Dermis blood vessel endothelial cell (primary cell): ENCODE data around the gene RNF157. TPM values are rescaled to one million over a fixed set of nuclear protein-coding genes. Genes with fewer than 3 reads are reported as not detected.
"Not testable (repeated sequence)": the region's sequence is repeated elsewhere in the genome, so short reads cannot be mapped to it uniquely, and the experiment has no call there.

Source experiments
- DNase-seq: peaks from one replicate; pipeline ENCODE4 v3.0.0; 2010
- total RNA-seq: library from RNA; depleted of rRNA; stranded (reverse); fragments of >200 nt; gene quantifications from 2 replicates; pipeline ENCODE4 v1.2.3, GENCODE V29; 2014

Gene RNF157
- total RNA-seq, 1 donor from 2014 or later, result 0.34 TPM

DNA sequence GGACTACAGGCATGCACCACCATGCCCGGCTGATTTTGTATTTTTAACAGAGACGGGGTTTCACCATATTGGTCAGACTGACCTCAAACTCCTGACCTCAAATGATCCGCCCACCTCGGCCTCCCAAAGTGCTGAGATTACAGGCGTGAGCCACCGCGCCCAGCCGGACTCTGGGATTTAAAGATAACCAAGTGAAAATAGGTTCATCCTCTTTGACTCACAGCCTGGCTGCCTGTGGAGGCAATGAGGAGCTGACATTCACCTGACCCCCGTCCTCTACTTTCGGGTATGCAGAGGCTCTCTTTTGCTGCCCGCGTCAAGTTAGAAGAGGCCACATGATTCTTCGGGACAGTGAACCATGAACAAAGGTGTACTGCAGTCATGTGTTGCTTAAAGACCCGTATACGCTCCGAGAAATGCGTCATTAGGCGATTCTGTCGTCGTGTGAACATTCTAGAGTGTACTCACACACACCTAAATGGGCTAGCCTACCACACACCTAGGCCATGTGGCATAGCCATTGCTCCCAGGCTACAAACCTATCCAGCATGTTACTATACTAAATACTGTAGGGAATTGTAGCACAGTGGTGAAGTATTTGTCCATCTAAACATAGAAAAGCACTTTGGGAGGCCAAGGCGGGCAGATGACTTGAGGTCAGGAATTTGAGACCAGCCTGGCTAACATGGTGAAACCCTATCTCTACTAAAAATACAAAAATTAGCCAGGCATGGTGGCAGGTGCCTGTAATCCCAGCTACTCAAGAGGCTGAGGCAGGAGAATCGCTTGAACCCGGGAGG lies 12.9 kb upstream of the RNF157 start:
- DNase-seq, result not testable (repeated sequence)

DNA sequence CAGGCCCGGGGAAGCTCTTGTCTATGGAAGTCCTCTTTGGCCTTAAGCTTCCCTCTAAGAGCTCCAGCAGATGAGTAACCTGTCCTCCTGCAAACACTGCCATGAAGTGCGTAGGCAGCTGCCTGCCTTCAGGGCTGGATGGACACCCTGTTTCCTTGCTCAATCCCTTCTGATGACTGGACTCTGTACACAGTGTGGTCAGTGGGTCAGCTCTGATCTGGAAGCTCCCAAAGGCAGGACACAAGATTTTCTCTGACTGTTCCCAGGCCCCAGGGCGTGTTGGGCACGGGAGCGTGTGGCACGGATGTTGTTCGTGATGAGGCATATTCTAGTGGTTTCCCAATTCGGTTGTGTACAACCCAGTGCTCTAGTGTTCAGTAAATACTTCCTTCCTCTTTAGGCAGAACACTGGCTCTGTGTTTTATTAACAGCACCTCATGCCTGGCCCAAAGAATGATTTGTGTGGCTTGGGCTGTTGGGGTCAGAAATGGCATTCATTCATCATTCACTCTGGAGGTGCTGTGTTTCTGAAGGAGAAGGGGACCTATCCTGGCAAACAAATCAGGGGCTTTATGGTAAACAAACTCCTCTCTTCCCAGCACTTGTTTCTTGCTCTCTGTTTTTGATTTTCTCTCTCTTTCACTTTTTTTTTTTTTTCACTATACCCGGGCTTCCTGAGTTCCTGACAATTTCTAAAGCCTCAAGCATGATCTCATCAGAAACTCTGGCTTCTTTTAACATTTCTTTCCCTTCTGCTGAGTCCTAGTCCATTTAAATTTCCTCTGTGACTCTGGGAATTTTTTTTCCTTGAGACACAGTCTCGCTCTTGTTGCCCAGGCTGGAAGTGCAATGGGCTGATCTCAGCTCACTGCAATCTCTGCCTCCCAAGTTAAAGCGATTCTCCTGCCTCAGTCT lies 12.0 kb upstream of the RNF157 start:
- peak; percentile 65 for DNase-seq

DNA sequence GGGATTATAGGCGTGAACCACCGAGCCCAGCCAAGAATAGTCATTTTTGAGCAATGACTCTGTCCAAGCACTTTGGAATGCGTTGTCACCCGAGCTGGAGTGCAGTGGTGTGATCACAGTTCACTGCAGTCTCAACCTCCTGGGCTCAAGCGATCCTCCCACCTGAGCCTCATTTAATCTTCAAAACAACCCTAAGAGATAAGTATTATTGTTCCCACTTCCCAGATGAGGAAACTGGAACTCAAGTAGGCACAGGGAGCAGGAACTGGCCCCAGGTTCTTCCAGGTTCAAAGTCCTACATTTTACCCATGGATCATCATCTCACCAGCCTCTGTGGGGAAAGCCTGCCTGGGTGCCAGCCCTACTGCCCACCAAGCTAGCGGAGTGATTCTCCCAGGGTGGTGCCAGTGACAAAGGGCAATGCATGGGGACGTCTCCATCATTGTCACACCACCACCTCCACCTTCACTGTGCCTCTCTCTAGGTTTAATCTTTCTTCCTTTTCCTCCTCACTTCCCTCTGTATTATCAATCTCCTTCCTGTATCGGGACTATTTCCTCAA lies 11.3 kb upstream of the RNF157 start:
- no peak for DNase-seq

DNA sequence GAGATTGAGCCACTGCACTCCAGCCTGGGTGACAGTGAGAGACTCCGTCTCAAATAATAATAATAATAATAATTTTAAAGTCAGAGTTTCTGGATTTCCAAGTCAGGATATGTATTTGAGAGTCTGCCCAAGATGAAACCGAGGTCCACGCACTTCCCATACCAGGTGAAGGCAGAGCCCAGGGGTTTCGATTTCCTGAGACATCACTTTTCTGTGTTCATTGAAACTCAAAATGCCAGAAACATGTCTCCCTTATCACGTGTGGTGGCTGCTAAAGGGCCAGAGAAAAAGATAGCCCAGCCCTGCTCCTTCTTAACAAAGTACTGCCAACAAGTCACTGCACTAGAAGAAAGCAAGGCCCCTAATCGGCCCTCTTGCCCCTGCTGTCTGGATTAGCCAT lies 9.8 kb upstream of the RNF157 start:
- no peak for DNase-seq

DNA sequence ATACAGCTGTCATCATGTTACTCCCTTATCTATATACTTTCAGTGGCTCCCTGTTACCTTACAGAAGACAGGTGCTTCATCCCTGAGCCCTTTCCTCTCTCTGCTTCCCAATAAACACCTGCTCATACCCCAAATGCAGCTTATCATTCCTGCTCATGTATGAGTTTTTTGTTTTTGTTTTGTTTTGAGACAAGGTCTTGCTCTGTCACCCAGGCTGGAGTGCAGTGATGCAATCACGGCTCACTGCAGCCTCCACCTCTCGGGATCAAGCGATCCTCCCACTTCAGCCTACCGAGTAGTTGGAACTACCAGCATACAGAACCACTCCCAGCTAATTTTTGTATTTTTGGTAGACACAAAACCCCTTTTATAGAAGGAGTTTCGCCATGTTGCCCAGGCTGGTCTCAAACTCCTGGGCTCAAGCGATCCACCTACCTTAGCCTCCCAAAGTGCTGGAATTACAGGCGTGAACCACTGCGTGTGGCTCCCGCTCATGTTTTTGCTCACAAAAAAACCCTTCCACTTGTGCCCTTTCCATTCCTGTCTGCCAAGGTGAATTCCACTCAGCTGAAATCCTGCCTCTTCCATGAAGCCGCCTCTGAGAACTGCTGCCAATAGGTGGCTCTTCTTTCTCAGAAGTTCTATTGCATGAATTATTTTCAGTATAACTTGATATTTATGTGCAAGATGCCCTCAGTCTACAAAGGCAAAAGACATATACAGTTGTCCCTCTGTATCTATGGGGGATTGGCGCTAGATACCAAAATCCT lies 7.9 kb upstream of the RNF157 start:
- peak; percentile 39 for DNase-seq

DNA sequence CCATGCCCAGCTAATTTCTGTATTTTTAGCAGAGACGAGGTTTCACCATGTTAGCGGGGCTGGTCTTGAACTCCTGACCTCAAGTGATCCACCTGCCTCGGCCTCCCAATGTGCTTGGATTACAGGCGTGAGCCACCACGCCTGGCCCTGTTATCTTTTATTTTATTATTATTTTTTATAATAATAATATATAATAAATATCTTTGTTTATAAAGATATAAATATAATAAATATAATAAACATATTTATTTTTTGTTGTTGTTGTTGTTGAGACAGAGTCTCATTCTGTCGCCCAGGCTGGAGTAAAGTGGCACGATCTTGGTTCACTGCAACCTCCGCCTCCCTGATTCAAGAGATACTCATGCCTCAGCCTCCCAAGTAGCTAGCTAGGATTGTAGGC lies 7.0 kb upstream of the RNF157 start:
- DNase-seq, result no peak

DNA sequence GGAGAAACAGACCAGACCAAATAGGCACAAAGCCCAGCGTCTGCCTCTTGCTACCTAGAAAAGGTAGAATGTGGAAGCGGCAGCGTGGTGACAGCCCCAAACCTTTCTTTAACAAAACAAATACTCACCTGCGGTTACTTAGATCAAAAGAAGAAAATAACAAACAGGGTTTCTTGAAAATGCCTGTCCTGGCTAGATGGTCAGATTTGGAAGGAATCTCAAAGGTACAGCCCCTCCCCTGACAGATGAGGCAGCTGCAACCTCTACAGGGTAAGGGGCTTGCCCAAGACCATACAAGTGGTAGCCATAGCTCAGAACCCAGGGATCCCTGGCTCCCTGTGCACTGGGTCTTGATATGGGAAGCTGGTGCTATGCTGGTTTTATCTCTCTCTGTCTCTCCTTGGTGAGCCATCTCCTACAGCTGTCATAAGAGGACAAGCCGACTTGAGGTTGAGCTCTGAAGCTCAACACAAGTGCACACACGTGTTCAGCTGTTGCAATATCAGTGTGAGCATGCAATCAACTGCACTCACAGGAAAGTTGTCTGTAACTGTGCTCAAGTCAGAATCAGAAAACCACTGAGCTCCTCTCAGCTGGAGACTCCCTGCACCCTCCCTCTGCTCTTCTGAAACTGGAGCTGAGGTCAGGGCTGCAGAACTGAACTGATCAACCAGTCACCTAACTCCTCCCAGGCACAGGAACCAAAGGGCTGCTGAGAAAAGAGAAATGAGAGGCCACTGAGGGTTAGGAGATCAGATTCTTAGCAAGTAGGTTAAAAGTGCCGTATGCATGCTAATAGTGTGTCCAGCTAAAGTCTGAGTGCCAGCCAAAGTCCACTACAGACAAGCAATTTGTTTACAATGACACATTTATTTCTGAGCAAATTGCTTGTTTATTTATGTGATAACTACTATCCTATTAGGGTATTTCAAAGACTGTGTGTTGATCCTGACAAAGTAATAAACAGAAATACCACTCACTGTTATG lies 6.1 kb upstream of the RNF157 start:
- no peak for DNase-seq

DNA sequence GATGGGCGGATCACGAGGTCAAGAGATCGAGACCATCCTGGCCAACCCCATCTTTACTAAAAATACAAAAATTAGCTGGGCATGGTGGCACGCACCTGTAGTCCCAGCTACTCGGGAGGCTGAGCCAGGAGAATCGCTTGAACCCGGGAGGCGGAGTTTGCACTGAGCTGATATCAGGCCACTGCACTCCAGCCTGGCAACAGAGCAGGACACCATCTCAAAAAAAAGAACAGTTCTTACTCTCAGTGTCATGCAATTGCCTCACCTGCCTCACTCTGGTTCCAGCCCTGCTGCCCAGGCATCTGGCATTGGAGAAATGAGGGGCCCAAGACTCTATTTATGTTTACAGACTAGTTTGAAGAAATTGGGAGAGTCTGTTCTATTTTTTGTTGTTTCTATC lies 4.4 kb upstream of the RNF157 start:
- not testable (repeated sequence) for DNase-seq

DNA sequence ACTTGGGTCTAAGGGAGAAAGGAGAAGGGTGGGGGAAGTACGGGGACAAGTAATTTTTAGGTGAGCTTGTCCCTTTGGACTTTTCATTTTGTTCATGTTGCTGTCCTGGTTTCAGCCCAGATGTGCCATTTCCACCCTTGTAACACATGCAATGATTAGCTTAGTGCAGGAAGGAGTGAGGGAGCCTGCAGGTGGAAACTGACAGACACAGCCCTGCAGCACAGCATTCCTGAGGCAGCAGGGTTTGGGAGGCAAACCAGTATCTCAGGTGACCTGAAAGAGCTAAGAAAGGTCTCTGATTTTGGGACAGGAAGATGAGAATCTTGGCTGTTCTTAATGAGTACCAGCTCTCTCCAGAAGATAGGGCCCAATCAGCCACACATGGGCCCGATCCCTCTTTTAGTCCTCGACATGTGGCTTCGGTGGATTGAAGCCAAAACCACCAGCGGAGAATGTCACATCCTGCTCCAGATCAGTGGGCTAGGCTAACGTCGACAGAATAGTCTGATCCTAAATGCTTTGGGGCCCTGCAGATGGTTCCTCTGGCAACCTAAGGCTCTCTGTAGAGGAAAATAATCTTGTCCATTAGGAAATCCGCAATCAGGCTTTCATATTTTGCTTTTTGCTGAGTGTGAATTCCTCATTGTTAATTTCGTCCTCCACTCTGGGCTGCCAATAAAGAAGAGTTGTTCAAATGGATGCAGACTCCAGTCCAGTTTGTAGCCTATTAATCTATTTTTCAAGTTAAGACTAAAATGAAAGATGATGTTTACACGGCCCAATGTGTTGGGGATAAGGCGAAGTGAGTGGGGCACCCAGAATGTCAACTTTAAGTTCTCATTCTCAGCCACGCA lies 3.8 kb upstream of the RNF157 start:
- no peak for DNase-seq

DNA sequence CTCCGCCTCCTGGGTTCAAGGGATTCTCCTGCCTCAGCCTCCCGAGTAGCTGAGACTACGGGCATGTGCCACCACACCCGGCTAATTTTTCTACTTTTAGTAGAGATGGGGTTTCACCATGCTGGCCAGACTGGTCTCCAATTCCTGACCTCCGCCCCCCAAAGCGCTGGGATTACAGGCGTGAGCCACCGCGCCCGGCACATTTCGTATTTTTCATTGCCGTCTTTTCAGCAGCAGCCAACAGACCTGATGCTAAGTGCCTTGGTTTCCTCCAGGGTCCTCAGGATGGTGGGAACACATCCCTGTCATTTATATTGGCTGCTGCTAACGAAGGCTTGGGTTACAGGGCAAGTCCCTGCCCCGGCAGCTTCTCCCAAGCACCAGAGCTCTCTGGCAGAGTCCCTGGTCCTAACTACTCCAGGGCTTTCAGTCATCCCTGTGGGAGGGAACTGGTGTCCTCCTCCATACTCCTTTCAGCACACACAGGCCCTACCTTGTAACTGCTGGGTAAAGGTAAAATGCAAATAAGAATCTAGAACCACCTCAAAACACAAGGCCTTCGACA lies 1.5 kb upstream of the RNF157 start:
- no peak for DNase-seq

DNA sequence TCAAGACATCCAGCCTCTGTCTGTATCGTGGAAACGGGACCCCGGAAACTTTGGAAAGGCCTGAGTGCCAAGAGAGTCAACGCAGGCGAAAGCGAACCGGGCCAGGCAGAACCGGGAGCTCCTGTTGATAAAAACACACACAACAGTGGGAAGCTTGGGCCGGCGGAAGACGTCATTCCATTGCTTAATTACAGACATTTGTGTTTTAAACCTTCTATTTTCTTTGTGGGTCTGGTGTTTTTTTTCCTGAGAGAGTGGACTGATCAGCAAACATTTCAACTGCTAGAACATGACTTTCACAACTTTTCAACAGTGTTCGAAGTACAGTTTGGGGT lies 878 bp upstream of the RNF157 start:
- DNase-seq, result no peak

DNA sequence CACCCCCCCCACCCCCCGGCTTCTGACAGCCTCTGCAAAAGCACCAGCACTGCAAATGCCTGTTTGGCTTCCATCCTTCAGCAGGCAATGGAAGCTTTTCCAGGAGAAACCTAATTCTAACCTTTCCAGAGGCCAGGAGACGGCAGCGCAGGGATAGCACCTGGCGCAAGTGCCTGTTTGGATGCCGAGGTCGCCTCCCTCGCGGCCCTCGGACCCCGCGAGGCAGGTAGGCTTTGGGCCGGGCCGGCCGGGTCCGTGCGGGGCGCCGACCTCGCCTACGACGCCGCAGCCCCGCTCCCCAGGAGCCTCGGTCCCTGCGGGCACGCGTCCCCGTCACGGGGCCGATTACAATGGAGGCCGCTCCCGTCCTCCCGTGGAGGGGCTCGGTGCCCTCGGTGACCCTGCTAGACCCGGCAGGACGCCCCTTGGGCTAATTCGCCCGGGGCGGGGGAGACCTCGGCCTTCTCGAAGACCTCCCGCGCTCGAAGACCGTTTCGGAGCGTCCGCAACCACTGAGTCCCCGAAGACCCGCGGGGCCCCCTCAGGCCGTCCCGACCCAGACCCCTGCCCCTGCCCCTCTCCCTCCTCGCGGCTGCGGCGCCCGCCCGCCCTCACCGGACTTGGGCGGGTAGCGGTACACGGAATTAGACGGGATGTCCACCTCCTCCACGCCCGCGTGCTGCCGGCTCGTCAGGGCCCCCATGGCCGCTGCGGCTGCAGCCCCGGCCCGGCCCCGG lies 587 bp downstream of the RNF157 start:
- no peak for DNase-seq

DNA sequence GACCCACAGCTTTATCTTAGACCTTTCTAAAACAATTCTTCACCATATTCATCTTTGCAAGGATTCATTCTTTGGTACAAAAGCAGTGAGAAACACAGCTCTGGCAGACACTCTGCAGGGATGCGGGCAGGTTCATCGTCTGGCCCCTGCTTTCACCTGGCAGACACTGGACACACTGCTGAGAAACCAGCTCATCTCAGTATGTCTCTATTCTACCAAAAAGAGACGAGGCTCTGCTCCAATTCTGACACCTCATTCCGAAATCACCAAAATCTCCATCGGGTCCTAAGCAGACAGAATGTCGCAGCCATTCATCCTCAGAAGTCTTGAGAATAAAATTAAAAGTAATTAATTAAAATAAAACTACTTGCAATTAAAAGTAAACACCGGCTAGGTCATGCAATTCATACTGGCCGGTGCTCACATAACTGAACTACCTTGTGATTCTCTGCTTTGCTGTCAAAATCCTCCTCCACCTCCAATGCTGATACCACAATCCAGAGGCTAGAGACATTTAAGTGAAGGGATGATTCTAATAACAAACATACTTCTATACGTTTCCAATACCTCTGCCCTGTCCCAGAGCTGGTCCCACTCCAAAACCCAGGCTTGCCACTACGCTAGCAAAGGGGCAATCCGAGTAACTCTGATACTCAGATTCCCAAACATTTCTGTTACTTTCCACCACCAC lies 1.3 kb downstream of the RNF157 start:
- no peak for DNase-seq

DNA sequence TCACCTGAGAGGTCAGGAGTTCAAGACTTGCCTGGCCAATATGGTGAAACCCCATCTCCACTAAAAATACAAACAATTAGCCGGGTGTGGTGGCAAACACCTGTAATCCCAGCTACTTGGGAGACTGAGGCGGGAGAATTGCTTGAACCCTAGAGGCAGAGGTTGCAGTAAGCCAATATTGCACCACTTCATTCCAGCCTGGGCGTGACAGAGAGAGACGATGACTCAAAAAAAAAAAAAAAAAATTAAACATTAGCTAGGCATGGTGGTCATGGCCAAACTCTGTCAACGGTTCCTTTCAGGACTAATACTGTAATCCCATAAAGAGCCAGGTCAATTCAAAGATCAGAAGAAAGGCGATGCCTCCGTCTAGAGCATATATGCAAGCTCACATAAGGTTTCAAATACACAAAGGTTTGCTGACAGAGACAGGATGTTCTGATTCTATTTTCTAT lies 2.4 kb downstream of the RNF157 start:
- no peak for DNase-seq

DNA sequence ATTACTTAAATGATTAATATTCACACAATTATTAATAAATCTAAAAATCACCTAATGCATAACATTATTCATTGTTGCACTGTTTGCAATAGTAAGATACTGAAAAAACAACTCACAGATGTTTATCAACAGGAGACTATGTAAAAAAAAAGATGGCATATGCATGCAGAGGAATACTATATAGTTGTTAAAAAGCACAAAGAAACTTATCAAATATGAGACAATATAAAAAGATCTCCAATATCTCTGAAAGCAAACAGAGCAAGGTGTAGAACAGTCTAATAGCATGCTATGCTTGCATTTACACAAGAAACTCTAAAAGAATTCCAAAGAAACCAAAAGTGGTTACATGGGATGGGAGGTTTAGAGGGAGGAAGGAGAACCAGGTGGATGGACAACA lies 3.7 kb downstream of the RNF157 start:
- DNase-seq, result no peak

DNA sequence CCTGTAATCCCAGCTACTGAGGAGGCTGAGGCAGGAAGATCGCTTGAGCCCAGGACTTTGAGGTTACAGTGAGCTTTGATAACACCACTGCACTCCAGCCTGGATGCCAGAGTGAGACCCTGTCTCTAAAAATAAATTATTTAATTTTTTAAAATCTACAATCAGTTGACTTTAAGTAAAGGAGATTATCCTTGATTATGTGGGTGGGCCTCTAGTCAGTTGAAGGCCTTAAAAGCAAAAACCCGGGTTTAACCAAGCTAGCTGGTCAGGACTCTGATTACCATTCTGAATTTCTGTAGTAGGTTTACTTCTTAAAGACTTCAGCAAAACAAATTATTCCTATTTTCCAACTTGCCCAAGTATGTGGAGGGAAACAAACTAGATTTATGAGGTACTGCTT lies 4.4 kb downstream of the RNF157 start:
- no peak for DNase-seq

DNA sequence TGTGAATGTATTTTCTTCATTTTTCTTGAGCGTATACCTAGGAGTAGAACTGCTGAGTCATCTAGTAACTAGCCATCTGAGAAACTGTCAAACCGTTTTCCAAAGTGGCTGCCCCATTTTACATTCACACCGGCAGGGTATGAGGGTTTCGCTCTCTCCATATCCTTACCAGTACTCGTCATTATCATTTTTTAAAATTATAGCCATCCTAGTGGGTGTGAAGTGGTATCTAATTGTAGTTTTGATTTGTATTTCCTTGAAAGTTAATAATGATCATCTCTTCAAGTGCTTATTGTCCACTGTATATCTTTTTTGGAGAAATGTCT lies 6.0 kb downstream of the RNF157 start:
- DNase-seq, result no peak

DNA sequence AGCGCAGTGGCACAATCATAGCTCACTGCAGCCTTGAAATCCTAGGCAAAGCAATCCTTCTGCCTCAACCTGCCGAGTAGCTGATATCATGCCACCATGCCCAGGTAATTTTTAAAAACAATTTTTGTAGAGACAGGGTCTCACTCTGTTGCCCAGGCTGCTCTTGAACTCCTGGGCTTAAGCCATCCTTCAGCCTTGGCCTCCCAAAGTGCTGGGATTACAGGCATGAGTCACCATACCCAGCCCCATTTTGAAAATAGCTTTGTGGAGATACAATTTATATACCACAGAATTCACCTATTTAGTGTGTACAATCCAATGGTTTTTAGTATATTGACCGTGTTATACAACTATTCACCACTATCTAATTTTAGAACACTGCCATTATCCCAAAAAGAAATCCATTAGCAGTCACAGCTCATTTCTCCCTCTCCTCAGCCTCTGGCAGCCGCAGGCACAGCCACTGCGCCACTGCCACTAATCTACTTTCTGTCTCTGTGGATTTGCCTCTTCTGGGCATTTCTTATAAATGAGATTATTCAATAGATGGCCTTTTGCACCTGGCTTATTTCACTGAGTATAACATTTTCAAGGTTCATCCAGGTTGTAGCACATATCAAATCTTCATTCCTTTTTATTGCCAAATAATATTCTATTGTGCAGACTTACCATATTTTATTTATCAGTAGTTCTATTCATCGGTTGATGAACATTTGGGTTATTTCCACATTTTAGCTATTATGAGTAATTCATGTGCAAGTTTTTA lies 6.5 kb downstream of the RNF157 start:
- DNase-seq, result no peak
